ENCODE measurements around the gene PTH1R. TPM values are rescaled to one million over a fixed set of nuclear protein-coding genes. Genes with fewer than 3 reads are reported as not detected.
A peak's percentile ranks its signal among the peaks of the same experiment; 100 is the strongest.

PTH1R gene
- total RNA-seq, 4 donors from 2014 or later, result 1.8 to 5.4 (median 2.5) TPM

DNA sequence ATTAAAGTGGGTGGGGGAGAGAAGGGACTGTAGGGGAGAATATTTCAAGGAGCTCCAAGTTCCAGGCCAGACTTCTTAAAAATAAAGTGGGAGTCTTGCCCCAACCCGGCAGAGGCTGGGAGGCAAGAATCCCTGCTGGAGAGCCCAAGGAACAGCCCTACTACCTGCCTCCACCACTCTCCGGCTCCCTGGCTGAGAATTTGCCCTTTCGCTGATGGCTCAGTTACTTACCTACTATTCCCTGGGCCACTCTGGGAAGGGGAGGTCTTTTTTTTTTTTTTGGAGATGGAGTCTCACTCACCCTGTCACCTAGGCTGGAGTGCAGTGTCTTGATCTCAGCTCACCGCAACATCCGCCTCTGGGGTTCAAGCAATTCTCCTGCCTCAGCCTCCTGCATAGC, 29.8 kb upstream of the PTH1R start:
- 93% methylated on average over 5 of the region's 5 CpGs for WGBS, 2 donors
- no peak for DNase-seq (ENCODE audit: low spot score in 2 of 2)
- H3K4me3 ChIP-seq (ENCODE audit: low read depth, poor library complexity, severe bottlenecking), result no peak overlapping the region
- intact Hi-C loops (cut with DNase I; ENCODE audit: low total_unique reads), result no loop called here
- no peak for TF ChIP-seq POLR2A (IDR thresholded peaks at IDR 0.05)
- TF ChIP-seq, protein P1, sequence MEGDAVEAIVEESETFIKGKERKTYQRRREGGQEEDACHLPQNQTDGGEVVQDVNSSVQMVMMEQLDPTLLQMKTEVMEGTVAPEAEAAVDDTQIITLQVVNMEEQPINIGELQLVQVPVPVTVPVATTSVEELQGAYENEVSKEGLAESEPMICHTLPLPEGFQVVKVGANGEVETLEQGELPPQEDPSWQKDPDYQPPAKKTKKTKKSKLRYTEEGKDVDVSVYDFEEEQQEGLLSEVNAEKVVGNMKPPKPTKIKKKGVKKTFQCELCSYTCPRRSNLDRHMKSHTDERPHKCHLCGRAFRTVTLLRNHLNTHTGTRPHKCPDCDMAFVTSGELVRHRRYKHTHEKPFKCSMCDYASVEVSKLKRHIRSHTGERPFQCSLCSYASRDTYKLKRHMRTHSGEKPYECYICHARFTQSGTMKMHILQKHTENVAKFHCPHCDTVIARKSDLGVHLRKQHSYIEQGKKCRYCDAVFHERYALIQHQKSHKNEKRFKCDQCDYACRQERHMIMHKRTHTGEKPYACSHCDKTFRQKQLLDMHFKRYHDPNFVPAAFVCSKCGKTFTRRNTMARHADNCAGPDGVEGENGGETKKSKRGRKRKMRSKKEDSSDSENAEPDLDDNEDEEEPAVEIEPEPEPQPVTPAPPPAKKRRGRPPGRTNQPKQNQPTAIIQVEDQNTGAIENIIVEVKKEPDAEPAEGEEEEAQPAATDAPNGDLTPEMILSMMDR (IDR thresholded peaks at IDR 0.05), result no peak

DNA sequence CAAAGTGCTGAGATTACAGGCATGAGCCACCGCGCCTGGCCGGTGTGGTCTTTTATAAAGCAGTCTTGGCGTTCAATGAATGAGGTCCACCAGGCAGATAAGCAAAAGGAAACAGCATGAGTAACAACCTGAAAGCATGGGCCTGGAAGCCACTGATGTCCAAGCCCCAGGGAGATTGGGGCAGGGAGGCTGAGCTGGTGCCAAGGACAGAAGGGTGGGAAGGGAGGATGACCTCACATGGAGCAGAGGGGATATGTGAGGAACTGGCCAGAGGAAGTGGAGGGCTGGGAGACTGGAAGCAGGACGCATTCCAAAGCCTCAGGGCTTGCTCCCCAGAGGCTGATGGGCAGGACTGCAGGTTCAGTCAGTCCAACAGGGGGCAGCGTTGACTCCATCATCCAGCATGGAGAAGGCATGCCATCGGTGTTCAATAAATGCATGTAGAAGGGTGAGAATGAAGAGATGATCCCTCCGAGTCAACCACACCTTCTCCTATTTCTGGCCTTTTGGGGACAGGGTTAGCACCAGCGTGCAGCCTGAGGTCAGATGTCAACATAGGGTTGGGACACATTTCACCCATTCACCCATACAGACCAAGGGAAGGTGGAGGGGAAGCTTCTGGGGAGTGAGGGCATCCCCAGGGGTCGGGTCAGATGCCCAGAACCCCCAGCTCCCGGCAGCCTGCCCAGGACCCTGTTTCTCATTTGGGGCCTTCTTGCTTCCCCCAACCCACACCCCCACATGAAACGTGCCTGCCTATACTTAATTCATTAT, 29.1 kb upstream of the PTH1R start:
- no peak for TF ChIP-seq POLR2A (IDR thresholded peaks at IDR 0.05)
- TF ChIP-seq, protein P1 (IDR thresholded peaks at IDR 0.05), result no peak
- WGBS, 2 donors, result 78 to 81% methylated on average over 12 of the region's 12 CpGs
- peak in 1 of 2 donors; percentile 81 for DNase-seq (ENCODE audit: low spot score in 2 of 2)
- no peak overlapping the region for H3K4me3 ChIP-seq (ENCODE audit: low read depth, poor library complexity, severe bottlenecking)
- intact Hi-C loops (cut with DNase I; ENCODE audit: low total_unique reads), result no loop called here

DNA sequence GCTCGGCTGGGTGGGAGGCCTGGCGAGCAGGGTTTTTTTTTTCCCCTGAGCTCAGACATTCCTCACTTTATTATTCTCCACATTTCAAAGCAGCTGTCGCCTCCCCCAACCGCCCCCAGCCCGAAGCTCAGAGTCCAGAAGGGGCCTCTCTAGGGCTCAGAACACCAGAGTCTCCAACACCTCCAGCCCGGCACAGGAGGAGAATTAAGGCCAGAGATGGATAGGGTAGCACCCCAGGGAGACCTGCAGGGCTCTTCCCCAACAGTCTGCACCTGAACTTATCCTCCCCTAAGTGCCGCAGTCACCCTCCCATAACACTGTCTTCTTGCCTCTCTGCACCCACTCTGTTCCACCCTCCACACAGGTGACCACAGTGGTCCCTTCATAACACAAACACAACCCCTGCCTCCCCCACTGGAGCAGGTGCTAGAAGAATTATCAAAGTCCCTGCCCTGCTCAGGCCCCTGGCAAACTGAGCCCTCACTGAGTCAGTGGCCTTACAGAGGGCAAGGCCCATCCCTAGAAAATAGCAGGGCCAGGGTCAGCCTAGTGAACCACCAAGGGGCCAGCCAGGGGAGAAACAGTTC, 28.4 kb upstream of the PTH1R start:
- TF ChIP-seq POLR2A (IDR thresholded peaks at IDR 0.05), result no peak
- TF ChIP-seq, protein P1 (IDR thresholded peaks at IDR 0.05), result no peak
- WGBS, 2 donors, result 82 to 86% methylated on average over 7 of the region's 7 CpGs
- no peak overlapping the region for H3K4me3 ChIP-seq (ENCODE audit: low read depth, poor library complexity, severe bottlenecking)
- intact Hi-C loops (cut with DNase I; ENCODE audit: low total_unique reads), result no loop called here
- peak; percentile 3 to 81 for DNase-seq (ENCODE audit: low spot score in 2 of 2)

DNA sequence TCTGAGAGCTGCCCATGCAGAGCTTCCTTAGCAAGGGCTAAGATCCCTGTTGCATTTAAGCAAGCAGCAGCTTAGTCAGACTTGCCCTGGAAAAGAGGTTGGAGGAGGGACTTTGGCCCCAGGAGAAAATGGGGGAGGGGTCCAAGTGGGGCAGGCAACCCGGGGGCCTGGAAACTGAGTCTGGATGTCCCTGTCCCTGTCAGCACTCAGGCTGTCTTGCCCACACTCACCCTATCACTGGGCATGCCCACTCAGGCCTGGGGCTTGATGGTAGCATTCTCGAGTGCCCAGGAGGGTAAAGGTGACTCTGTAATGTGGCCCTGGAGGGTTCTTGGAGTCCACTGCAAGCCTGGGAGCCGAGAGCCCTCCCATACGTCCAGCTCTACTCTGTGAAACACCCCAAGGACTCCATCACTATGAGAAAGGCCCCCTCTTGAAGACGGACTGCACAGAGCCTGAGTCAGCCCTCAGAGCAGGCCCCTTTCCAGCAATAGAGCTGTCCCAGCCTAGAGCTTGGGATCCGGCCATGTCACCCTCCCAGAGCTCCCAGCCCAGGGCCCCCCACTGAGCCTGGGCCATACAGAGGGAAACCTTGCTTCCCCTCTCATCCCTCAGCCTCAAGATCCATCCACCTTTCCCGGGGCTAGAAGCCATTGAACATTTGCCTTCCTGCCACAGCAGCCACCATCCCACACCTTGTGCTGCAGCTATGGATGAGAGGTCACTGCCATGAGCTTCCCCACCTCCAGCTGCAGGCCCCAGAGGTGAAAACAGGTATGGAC, 27.6 kb upstream of the PTH1R start:
- TF ChIP-seq, protein P1 (IDR thresholded peaks at IDR 0.05), result no peak
- TF ChIP-seq POLR2A (IDR thresholded peaks at IDR 0.05), result no peak
- intact Hi-C loops (cut with DNase I; ENCODE audit: low total_unique reads), result no loop called here
- WGBS, 2 donors, result 71 to 82% methylated on average over 7 of the region's 7 CpGs
- no peak overlapping the region for H3K4me3 ChIP-seq (ENCODE audit: low read depth, poor library complexity, severe bottlenecking)
- peak in 1 of 2 donors; percentile 64 for DNase-seq (ENCODE audit: low spot score in 2 of 2)

DNA sequence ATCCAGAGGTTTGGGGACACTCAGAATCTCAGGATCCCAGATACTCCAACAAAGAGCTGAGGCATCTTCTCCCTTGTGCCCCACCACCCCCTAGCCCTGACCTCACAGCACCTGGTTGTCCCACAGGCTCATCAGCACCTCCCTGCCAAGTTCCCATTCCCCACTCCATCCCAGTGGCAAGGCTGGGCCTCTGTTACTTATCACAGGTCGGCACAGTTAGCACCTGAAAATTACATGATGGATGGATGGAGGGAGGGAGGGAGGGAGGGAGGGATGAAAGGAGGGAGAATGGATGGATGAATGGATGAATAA, 27.1 kb upstream of the PTH1R start:
- no peak overlapping the region for H3K4me3 ChIP-seq (ENCODE audit: low read depth, poor library complexity, severe bottlenecking)
- intact Hi-C loops (cut with DNase I; ENCODE audit: low total_unique reads), result no loop called here
- peak in 1 of 2 donors; percentile 81 for DNase-seq (ENCODE audit: low spot score in 2 of 2)
- WGBS, 2 donors, result 82 to 85% methylated on average over 1 of the region's 1 CpG
- TF ChIP-seq POLR2A (IDR thresholded peaks at IDR 0.05), result no peak
- TF ChIP-seq, protein P1 (IDR thresholded peaks at IDR 0.05), result no peak
